ENCODE results near the gene IDUA.

Gene IDUA

GRCh38 chr4:957231-957580 lies 29.6 kb upstream of the IDUA start:
- H3K4me3 ChIP-seq (replicated peaks in 1 of 2; ENCODE audit: low read depth in 2 of 2, low read length in 2 of 2), result no peak overlapping the region
- DNase-seq (ENCODE audit: low read depth in 2 of 2), result no peak
- TF ChIP-seq, protein P1, sequence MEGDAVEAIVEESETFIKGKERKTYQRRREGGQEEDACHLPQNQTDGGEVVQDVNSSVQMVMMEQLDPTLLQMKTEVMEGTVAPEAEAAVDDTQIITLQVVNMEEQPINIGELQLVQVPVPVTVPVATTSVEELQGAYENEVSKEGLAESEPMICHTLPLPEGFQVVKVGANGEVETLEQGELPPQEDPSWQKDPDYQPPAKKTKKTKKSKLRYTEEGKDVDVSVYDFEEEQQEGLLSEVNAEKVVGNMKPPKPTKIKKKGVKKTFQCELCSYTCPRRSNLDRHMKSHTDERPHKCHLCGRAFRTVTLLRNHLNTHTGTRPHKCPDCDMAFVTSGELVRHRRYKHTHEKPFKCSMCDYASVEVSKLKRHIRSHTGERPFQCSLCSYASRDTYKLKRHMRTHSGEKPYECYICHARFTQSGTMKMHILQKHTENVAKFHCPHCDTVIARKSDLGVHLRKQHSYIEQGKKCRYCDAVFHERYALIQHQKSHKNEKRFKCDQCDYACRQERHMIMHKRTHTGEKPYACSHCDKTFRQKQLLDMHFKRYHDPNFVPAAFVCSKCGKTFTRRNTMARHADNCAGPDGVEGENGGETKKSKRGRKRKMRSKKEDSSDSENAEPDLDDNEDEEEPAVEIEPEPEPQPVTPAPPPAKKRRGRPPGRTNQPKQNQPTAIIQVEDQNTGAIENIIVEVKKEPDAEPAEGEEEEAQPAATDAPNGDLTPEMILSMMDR (IDR thresholded peaks at IDR 0.05; ENCODE audit: low read depth, low read length), result no peak

DNA sequence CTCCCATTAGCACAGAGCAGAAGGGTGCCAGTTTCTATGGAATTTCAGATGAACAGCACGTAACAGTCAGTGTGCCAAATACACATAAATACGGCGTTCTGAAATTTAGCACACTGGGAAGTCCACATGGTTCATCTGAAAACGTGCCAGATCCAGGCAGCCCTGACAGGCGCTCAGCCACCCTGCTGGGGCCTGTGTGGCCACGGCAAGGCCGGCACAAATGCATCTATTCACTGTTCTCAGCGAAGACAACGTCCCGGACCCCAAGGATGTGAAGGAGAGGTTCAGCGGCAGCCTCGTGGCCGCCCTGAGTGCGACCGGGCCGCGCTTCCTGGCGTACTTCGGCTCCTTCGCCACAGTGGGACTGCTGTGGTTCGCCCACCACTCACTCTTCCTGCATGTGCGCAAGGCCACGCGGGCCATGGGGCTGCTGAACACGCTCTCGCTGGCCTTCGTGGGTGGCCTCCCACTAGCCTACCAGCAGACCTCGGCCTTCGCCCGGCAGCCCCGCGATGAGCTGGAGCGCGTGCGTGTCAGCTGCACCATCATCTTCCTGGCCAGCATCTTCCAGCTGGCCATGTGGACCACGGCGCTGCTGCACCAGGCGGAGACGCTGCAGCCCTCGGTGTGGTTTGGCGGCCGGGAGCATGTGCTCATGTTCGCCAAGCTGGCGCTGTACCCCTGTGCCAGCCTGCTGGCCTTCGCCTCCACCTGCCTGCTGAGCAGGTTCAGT lies 29.1 kb upstream of the IDUA start:
- no peak for DNase-seq (ENCODE audit: low read depth in 2 of 2)
- no peak overlapping the region for H3K4me3 ChIP-seq (replicated peaks in 1 of 2; ENCODE audit: low read depth in 2 of 2, low read length in 2 of 2)
- TF ChIP-seq, protein P1 (IDR thresholded peaks at IDR 0.05; ENCODE audit: low read depth, low read length), result no peak

GRCh38 chr4:958314-958665 lies 28.6 kb upstream of the IDUA start:
- no peak overlapping the region for H3K4me3 ChIP-seq (replicated peaks in 1 of 2; ENCODE audit: low read depth in 2 of 2, low read length in 2 of 2)
- DNase-seq (ENCODE audit: low read depth in 2 of 2), result no peak
- TF ChIP-seq, protein P1 (IDR thresholded peaks at IDR 0.05; ENCODE audit: low read depth, low read length), result no peak

GRCh38 chr4:958696-959337 lies 28.0 kb upstream of the IDUA start:
- H3K4me3 ChIP-seq (replicated peaks in 1 of 2; ENCODE audit: low read depth in 2 of 2, low read length in 2 of 2), result no peak overlapping the region
- TF ChIP-seq, protein P1 (IDR thresholded peaks at IDR 0.05; ENCODE audit: low read depth, low read length), result no peak

GRCh38 chr4:959338-960139 lies 27.3 kb upstream of the IDUA start:
- TF ChIP-seq, protein P1 (IDR thresholded peaks at IDR 0.05; ENCODE audit: low read depth, low read length), result no peak
- no peak overlapping the region for H3K4me3 ChIP-seq (replicated peaks in 1 of 2; ENCODE audit: low read depth in 2 of 2, low read length in 2 of 2)
- no peak for DNase-seq (ENCODE audit: low read depth in 2 of 2)

More at GRCh38 chr4:958696-959337, 28.0 kb upstream of the IDUA start:
- DNase-seq (ENCODE audit: low read depth in 2 of 2), result no peak

GRCh38 chr4:960140-960635 lies 26.7 kb upstream of the IDUA start:
- no peak overlapping the region for H3K4me3 ChIP-seq (replicated peaks in 1 of 2; ENCODE audit: low read depth in 2 of 2, low read length in 2 of 2)
- DNase-seq (ENCODE audit: low read depth in 2 of 2), result no peak
- TF ChIP-seq, protein P1 (IDR thresholded peaks at IDR 0.05; ENCODE audit: low read depth, low read length), result no peak
